ENCODE results near the gene DCTN1. TPM values are rescaled to one million over a fixed set of nuclear protein-coding genes. Genes with fewer than 3 reads are reported as not detected.
"Not testable (repeated sequence)": the region's sequence is repeated elsewhere in the genome, so short reads cannot be mapped to it uniquely, and the experiment has no call there.

DCTN1 gene
- polyA plus RNA-seq, 3 donors = 157 to 179 (median 167) TPM

- peak; percentile 84 for DNase-seq
These were observed 5.5 kb downstream of the DCTN1 start for GRCh38 chr2:74374509-74375205.

- no peak for DNase-seq
These were observed 6.1 kb downstream of the DCTN1 start for GRCh38 chr2:74373985-74374384.

GRCh38 chr2:74373221-74373676, 6.9 kb downstream of the DCTN1 start:
- no peak for DNase-seq

- no peak for DNase-seq
These were observed 7.4 kb downstream of the DCTN1 start for GRCh38 chr2:74372674-74373073.

GRCh38 chr2:74371421-74371820, 8.7 kb downstream of the DCTN1 start:
- no peak for DNase-seq

- no peak for DNase-seq
These were observed 10.1 kb downstream of the DCTN1 start for GRCh38 chr2:74369976-74370375.

GRCh38 chr2:74368499-74368898, 11.6 kb downstream of the DCTN1 start:
- DNase-seq = no peak

GRCh38 chr2:74367789-74368188, 12.3 kb downstream of the DCTN1 start:
- DNase-seq = no peak

GRCh38 chr2:74366036-74366435, 14.1 kb downstream of the DCTN1 start:
- no peak for DNase-seq

GRCh38 chr2:74364533-74365505, 15.3 kb downstream of the DCTN1 start:
- DNase-seq = no peak

GRCh38 chr2:74361327-74361726, 18.8 kb downstream of the DCTN1 start:
- DNase-seq = no peak

GRCh38 chr2:74357627-74358026, 22.5 kb downstream of the DCTN1 start:
- no peak for DNase-seq

GRCh38 chr2:74349889-74350288, 30.2 kb downstream of the DCTN1 start:
- no peak for DNase-seq

GRCh38 chr2:74347742-74348141, 32.4 kb downstream of the DCTN1 start:
- no peak for DNase-seq

GRCh38 chr2:74347303-74347702, 32.8 kb downstream of the DCTN1 start:
- DNase-seq = no peak

- no peak for DNase-seq
These were observed 34.7 kb downstream of the DCTN1 start for GRCh38 chr2:74345272-74345943.

GRCh38 chr2:74343316-74343715, 36.8 kb downstream of the DCTN1 start, which contains the start of gene SLC4A5:
TSS of gene SLC4A5 (minus strand) at chr2:74343416. CDS start at chr2:74315023, 28,393 bp downstream.
- no peak for DNase-seq

- DNase-seq = not testable (repeated sequence)
These were observed 43.9 kb downstream of the DCTN1 start for GRCh38 chr2:74336227-74336626.

GRCh38 chr2:74334931-74335333, 45.2 kb downstream of the DCTN1 start:
- peak; percentile 60 for DNase-seq

GRCh38 chr2:74333896-74334586, 46.1 kb downstream of the DCTN1 start:
- no peak for DNase-seq

- DNase-seq = no peak
These were observed 46.9 kb downstream of the DCTN1 start for GRCh38 chr2:74333175-74333574.

Data from renal pelvis (tissue), 4 donors.